Measurements from ENCODE around the gene MBD4. TPM values are rescaled to one million over a fixed set of nuclear protein-coding genes. Genes with fewer than 3 reads are reported as not detected.

The MBD4 gene
- total RNA-seq, 1 donor from 2014 or later, result 28.6 TPM

GRCh38 chr3:129404130-129404529 lies 35.6 kb downstream of the MBD4 start:
- H3K4me1 Mint-ChIP-seq (ENCODE audit: unreplicated experiment), result no peaks in the 10 kb centered on the region
- H3K4me3 Mint-ChIP-seq, result no peak overlapping the region
- no peaks in the 10 kb centered on the region for H3K9me3 Mint-ChIP-seq
- no peak for TF ChIP-seq CTCF (conservative IDR thresholded peaks at IDR 0.05)
- H3K27me3 Mint-ChIP-seq, result no peaks in the 10 kb centered on the region
- no peak for DNase-seq (ENCODE audit: extremely low spot score, unreplicated experiment)
- no peaks in the 10 kb centered on the region for H3K36me3 Mint-ChIP-seq
- no peak overlapping the region for H3K27ac Mint-ChIP-seq

GRCh38 chr3:129403450-129403849 lies 36.3 kb downstream of the MBD4 start:
- H3K36me3 Mint-ChIP-seq, result no peaks in the 10 kb centered on the region
- no peak for DNase-seq (ENCODE audit: extremely low spot score, unreplicated experiment)
- H3K4me1 Mint-ChIP-seq (ENCODE audit: unreplicated experiment), result peaks cover 3% of the 10 kb centered on the region
- H3K9me3 Mint-ChIP-seq, result no peaks in the 10 kb centered on the region
- no peak for TF ChIP-seq CTCF (conservative IDR thresholded peaks at IDR 0.05)
- no peak overlapping the region for H3K27ac Mint-ChIP-seq
- H3K27me3 Mint-ChIP-seq, result no peaks in the 10 kb centered on the region
- H3K4me3 Mint-ChIP-seq, result no peak overlapping the region

- Mint-ChIP-seq H3K27me3 (no peaks in the 10 kb centered on the region), H3K27ac (no peak overlapping the region), H3K9me3 (no peaks in the 10 kb centered on the region), H3K4me1 (ENCODE audit: unreplicated experiment) (peaks cover 8% of the 10 kb centered on the region), H3K36me3 (no peaks in the 10 kb centered on the region), H3K4me3 (no peak overlapping the region)
- no peak for DNase-seq (ENCODE audit: extremely low spot score, unreplicated experiment)
- TF ChIP-seq CTCF (conservative IDR thresholded peaks at IDR 0.05), result no peak
Observed at GRCh38 chr3:129402616-129403015, 37.1 kb downstream of the MBD4 start.

GRCh38 chr3:129402210-129402609 lies 37.5 kb downstream of the MBD4 start:
- TF ChIP-seq CTCF (conservative IDR thresholded peaks at IDR 0.05), result no peak
- H3K36me3 Mint-ChIP-seq, result no peaks in the 10 kb centered on the region

GRCh38 chr3:129399895-129400357 lies 39.8 kb downstream of the MBD4 start:
- H3K4me1 Mint-ChIP-seq (ENCODE audit: unreplicated experiment), result peaks cover 21% of the 10 kb centered on the region
- H3K27me3 Mint-ChIP-seq, result no peaks in the 10 kb centered on the region
- peak overlapping the region; percentile 97 for H3K4me3 Mint-ChIP-seq
- H3K27ac Mint-ChIP-seq, result peak overlapping the region; percentile 97
- no peaks in the 10 kb centered on the region for H3K9me3 Mint-ChIP-seq
- no peak for TF ChIP-seq CTCF (conservative IDR thresholded peaks at IDR 0.05)
- DNase-seq (ENCODE audit: extremely low spot score, unreplicated experiment), result no peak
- H3K36me3 Mint-ChIP-seq, result peaks cover 3% of the 10 kb centered on the region

More at GRCh38 chr3:129402210-129402609, 37.5 kb downstream of the MBD4 start:
- Mint-ChIP-seq H3K9me3 (no peaks in the 10 kb centered on the region), H3K27ac (no peak overlapping the region), H3K27me3 (no peaks in the 10 kb centered on the region), H3K4me3 (no peak overlapping the region), H3K4me1 (ENCODE audit: unreplicated experiment) (peaks cover 12% of the 10 kb centered on the region)
- no peak for DNase-seq (ENCODE audit: extremely low spot score, unreplicated experiment)

All from type B pancreatic cell (in vitro differentiated cells).